Peyer's patch (tissue), 4 donors: ENCODE measurements around the gene KLK2. TPM values are rescaled to one million over a fixed set of nuclear protein-coding genes. Genes with fewer than 3 reads are reported as not detected.

Experiments used
- DNase-seq, 3 donors: peaks; one replicate each; pipeline ENCODE4 v3.0.0-alpha.2; 2017 to 2019
- H3K27ac ChIP-seq, 4 donors: fragments of 200-600 bp; sonication (generic); one replicate each; pipeline ENCODE4 v1.5.1; 2016 to 2019
- H3K27me3 ChIP-seq, 2 donors: fragments of 200-600 bp; sonication (generic); one replicate each; pipeline ENCODE4 v1.5.1; 2019
- H3K36me3 ChIP-seq, 3 donors: fragments of 200-600 bp; sonication (generic); one replicate each; pipeline ENCODE4 v1.5.1; 2016 to 2019
- H3K4me1 ChIP-seq, 4 donors: fragments of 200-600 bp; sonication (generic); one replicate each; pipeline ENCODE4 v1.5.1; 2016 to 2019
- H3K4me3 ChIP-seq, 4 donors: fragments of 200-600 bp; sonication (generic); 1 replicate in 3 of 4; 2 replicates in 1 of 4; pipeline ENCODE4 v1.5.1; 2016 to 2019; ENCODE audit warnings: mild to moderate bottlenecking in 1 of 4
- H3K9me3 ChIP-seq, 4 donors: fragments of 200-600 bp; sonication (generic); one replicate each; pipeline ENCODE4 v1.5.1; 2016 to 2019; ENCODE audit warnings: mild to moderate bottlenecking in 1 of 4
- POLR2A ChIP-seq, 2 donors: fragments of 450-650 bp; IDR thresholded peaks; one replicate each; pipeline ENCODE4 v1.5.1; 2017; ENCODE audit warnings: antibody characterized with exemption in 2 of 2, mild to moderate bottlenecking in 2 of 2, moderate library complexity in 2 of 2
- total RNA-seq, 4 donors: library from RNA; depleted of rRNA; stranded (reverse); fragments of >200 nt; gene quantifications; one replicate each; pipeline ENCODE4 v1.1.0, GENCODE V29; 2016
- TF ChIP-seq, protein P1 (sequence below), 6 experiments: fragments of 450-650 bp in 4 of 6; fragments of 200-600 bp in 2 of 6; sonication (generic) in 1 of 6; IDR thresholded peaks; one replicate each; pipeline ENCODE4 v1.5.1; 2017 to 2019; ENCODE audit warnings: antibody characterized with exemption in 6 of 6, mild to moderate bottlenecking in 3 of 6, moderate library complexity in 1 of 6

KLK2 gene
- total RNA-seq = not detected

GRCh38 chr19:50873056-50873455 lies at the start of gene KLK2:
TSS of gene KLK2 (plus strand) at chr19:50873439. CDS start at chr19:50873474, 35 bp downstream.
- no peak within 1 kb of the TSS for H3K4me3 ChIP-seq
- TF ChIP-seq, protein P1, sequence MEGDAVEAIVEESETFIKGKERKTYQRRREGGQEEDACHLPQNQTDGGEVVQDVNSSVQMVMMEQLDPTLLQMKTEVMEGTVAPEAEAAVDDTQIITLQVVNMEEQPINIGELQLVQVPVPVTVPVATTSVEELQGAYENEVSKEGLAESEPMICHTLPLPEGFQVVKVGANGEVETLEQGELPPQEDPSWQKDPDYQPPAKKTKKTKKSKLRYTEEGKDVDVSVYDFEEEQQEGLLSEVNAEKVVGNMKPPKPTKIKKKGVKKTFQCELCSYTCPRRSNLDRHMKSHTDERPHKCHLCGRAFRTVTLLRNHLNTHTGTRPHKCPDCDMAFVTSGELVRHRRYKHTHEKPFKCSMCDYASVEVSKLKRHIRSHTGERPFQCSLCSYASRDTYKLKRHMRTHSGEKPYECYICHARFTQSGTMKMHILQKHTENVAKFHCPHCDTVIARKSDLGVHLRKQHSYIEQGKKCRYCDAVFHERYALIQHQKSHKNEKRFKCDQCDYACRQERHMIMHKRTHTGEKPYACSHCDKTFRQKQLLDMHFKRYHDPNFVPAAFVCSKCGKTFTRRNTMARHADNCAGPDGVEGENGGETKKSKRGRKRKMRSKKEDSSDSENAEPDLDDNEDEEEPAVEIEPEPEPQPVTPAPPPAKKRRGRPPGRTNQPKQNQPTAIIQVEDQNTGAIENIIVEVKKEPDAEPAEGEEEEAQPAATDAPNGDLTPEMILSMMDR (IDR thresholded peaks at IDR 0.05) = no peak
- no peak for TF ChIP-seq POLR2A (IDR thresholded peaks at IDR 0.05)
- no peak within 1 kb of the TSS for H3K27ac ChIP-seq
- no peaks in the 10 kb centered on the region for H3K9me3 ChIP-seq
- no peaks in the 10 kb centered on the region for H3K36me3 ChIP-seq
- H3K4me1 ChIP-seq = peaks cover 0 to 3% (median 0%) of the 10 kb centered on the region in 4 donors
- no peak for DNase-seq
- H3K27me3 ChIP-seq = no peaks in the 10 kb centered on the region

DNA sequence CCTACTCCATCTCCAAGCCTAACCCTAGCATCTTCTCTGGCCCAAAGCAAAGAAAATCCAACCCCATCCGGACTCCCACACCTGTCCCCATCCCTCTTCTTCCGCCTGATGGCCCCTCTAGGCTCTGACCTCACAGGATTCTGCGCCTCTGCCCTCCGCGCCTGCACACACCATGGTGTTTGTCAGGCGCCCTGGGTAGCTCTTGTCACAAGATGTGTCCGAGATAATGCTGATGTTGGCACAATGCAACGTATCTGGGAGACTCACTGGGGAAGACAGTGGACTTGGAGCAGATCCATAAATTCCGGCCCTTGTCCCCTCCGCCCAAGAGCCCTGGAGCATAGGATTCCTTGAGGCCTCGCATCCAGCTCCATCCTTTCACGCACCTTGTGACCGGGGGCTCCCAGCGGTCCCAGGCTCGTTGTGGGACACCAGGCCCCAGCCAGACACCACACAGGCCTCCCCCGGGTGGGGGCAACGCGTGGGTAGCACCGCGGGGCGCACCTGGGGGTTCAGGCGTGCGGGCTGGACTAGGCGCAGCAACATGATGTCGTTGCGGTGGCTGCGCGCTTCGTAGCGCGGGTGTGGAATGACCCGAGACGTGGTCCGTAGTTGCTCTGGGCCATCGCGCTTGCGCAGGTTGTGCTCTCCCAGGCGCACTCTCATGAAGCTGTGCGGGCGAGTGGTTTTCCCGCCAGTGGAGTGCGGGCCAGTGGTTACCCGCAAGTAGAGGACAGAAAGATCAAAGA lies 46.6 kb upstream of the KLK2 start:
- Histone ChIP-seq H3K4me1 (no peaks in the 10 kb centered on the region), H3K27me3 (no peaks in the 10 kb centered on the region)
- TF ChIP-seq POLR2A (IDR thresholded peaks at IDR 0.05) = no peak
- TF ChIP-seq, protein P1 (IDR thresholded peaks at IDR 0.05) = no peak

GRCh38 chr19:50827476-50827875 lies 45.8 kb upstream of the KLK2 start:
- no peaks in the 10 kb centered on the region for H3K9me3 ChIP-seq
- H3K36me3 ChIP-seq = no peaks in the 10 kb centered on the region
- TF ChIP-seq POLR2A (IDR thresholded peaks at IDR 0.05) = no peak
- TF ChIP-seq, protein P1 (IDR thresholded peaks at IDR 0.05) = no peak
- no peak for DNase-seq
- no peak overlapping the region for H3K4me3 ChIP-seq
- no peaks in the 10 kb centered on the region for H3K27me3 ChIP-seq
- H3K27ac ChIP-seq = no peak overlapping the region
- no peaks in the 10 kb centered on the region for H3K4me1 ChIP-seq

More for the DNA sequence above, 46.6 kb upstream of the KLK2 start:
- Histone ChIP-seq H3K9me3 (no peaks in the 10 kb centered on the region), H3K27ac (no peak overlapping the region), H3K4me3 (no peak overlapping the region), H3K36me3 (no peaks in the 10 kb centered on the region)
- DNase-seq = no peak

- H3K27ac ChIP-seq = no peak overlapping the region
- H3K4me3 ChIP-seq = no peak overlapping the region
- no peaks in the 10 kb centered on the region for H3K27me3 ChIP-seq
- no peak for TF ChIP-seq POLR2A (IDR thresholded peaks at IDR 0.05)
- TF ChIP-seq, protein P1 (IDR thresholded peaks at IDR 0.05) = no peak
- no peaks in the 10 kb centered on the region for H3K36me3 ChIP-seq
- H3K9me3 ChIP-seq = no peaks in the 10 kb centered on the region
- DNase-seq = no peak
- no peaks in the 10 kb centered on the region for H3K4me1 ChIP-seq
These were observed 43.4 kb upstream of the KLK2 start for GRCh38 chr19:50829801-50830200.

GRCh38 chr19:50830266-50831025 lies 42.8 kb upstream of the KLK2 start:
- Histone ChIP-seq H3K4me1 (no peaks in the 10 kb centered on the region), H3K27ac (no peak overlapping the region), H3K4me3 (no peak overlapping the region), H3K27me3 (no peaks in the 10 kb centered on the region), H3K9me3 (no peaks in the 10 kb centered on the region), H3K36me3 (no peaks in the 10 kb centered on the region)
- TF ChIP-seq, protein P1 (IDR thresholded peaks at IDR 0.05) = no peak
- TF ChIP-seq POLR2A (IDR thresholded peaks at IDR 0.05) = no peak
- peak in 1 of 3 donors; percentile 59 for DNase-seq
